ENCODE results near the gene FAM187B.

- TF ChIP-seq, protein P1, sequence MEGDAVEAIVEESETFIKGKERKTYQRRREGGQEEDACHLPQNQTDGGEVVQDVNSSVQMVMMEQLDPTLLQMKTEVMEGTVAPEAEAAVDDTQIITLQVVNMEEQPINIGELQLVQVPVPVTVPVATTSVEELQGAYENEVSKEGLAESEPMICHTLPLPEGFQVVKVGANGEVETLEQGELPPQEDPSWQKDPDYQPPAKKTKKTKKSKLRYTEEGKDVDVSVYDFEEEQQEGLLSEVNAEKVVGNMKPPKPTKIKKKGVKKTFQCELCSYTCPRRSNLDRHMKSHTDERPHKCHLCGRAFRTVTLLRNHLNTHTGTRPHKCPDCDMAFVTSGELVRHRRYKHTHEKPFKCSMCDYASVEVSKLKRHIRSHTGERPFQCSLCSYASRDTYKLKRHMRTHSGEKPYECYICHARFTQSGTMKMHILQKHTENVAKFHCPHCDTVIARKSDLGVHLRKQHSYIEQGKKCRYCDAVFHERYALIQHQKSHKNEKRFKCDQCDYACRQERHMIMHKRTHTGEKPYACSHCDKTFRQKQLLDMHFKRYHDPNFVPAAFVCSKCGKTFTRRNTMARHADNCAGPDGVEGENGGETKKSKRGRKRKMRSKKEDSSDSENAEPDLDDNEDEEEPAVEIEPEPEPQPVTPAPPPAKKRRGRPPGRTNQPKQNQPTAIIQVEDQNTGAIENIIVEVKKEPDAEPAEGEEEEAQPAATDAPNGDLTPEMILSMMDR (IDR thresholded peaks at IDR 0.05 in 2 of 3, conservative IDR thresholded peaks at IDR 0.05 in 1 of 3; ENCODE audit: borderline replicate concordance in 1 of 3, insufficient read depth in 1 of 3, low read depth in 2 of 3, low read length in 2 of 3) = no peak
- TF ChIP-seq POLR2AphosphoS5 (IDR thresholded peaks at IDR 0.05; ENCODE audit: low read depth, low read length) (no peak), ZFX (IDR thresholded peaks at IDR 0.05) (no peak), EZH2 (IDR thresholded peaks at IDR 0.05) (no peak), MAX (IDR thresholded peaks at IDR 0.05) (no peak), CEBPB (IDR thresholded peaks at IDR 0.05; ENCODE audit: low read depth) (no peak), YY1 (IDR thresholded peaks at IDR 0.05; ENCODE audit: extremely low read depth, insufficient replicate concordance, low read depth, low read length) (no peak), SIN3A (IDR thresholded peaks at IDR 0.05; ENCODE audit: low read depth) (no peak), RAD21 (IDR thresholded peaks at IDR 0.05; ENCODE audit: low read depth) (no peak), POLR2A (IDR thresholded peaks at IDR 0.05; ENCODE audit: borderline replicate concordance, extremely low read depth, insufficient read depth, insufficient read length) (no peak)
Measured at GRCh38 chr19:35231956-35232645, 3.6 kb upstream of the FAM187B start.

Data from HCT116 (cell line).